NOMO-1 treated with dmso at 0.1 percent for 144 hours (cell line): ENCODE data around the gene VWC2L.

ENCODE experiments used
- DNase-seq: peaks from one replicate; lab custom pipeline; 2025; ENCODE audit not compliant: unreplicated experiment; lab: John Stamatoyannopoulos, UW

The VWC2L gene

DNA sequence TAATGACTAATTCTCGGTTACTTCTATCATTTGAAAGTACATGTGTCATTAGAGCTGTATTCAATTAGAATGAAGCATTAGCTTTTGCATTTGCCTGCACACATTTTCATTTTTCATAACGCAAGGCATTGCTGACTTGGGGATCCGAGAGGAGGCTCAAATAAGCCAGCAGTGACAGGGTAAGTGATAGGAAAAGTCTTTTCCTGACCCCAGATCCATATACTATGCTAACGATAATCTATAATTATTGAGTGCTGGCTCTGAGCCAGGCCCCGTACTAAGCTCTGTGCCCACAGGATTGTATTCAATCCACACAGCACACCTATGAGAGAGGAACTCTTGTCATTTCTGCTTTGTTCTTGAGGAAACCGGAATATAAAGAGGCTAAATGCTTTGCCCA, 168.2 kb downstream of the VWC2L start:
- DNase-seq: no peak

DNA sequence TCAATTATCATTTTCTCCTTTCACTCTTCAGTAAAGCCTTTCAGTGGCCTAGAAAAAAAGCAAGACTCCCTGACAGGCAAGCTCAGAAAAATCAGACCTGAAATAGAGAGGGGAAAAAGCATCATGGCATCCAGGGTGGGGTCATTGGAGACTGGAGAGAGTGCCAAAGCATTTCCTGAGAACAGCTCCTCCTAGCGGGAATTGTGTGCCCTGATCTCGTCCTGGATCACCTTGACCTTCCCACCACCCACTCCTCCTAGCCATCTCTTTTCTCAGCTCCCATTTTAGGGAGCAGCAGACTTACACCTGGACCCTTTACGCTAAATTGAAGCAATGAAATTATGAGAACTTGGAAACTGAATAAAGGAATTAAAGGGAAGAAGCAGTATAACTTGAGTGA, 176.6 kb downstream of the VWC2L start:
- DNase-seq: no peak

DNA sequence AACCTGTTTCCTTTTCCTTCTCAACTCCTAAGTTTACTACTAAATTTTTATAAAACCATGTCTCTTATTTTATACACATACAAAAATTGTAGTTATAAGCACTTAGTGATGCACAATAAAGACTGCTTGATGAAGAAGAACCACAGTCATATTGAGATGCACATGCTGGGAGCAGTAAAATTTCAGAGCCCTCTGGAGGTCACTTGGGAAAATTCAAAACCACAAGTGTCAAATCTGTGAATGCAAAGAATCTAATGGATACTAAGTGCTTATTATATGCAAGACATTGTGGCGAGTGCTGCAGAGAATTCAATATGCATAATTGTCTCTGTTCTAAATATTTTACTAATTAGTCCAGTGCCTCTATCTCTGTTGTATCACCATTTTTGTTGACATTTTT, 180.5 kb downstream of the VWC2L start:
- no peak for DNase-seq

DNA sequence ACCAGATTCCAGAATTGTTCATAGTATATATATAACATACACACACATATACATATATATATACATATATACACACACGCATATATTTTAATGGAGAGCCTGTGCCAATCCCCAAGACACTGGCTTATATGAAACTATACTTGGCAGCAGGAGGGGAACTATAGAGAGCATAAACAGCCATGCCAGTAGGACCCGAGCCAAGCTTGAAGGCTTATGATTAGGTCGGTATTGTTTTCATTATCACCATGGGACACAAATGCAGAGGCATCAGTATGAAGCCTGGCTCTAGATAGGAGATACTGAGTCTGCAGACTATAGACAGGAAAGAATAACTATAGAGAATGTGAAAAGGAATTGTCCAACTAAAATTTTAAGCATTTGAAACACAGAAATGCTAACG, 181.2 kb downstream of the VWC2L start:
- DNase-seq: no peak

DNA sequence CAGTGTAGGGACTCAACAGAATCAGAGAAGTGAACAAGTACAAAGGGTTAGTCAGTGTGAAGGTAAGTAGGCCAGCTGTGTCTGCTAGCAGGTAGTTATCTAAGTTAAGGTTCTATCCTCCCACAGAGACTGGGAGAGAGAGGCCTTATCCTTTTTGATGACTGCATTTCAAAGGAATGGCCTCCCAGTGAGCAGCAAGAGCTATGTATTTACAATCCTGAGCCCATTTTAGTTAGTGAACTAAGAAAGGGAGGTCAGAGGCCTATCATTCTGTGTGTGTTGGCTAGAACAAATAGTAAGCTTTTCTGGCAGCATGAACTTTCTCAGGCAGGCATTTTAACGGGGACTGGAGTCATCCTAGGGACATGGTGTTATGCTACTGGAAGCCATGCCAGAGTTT, 182.9 kb downstream of the VWC2L start:
- no peak for DNase-seq

DNA sequence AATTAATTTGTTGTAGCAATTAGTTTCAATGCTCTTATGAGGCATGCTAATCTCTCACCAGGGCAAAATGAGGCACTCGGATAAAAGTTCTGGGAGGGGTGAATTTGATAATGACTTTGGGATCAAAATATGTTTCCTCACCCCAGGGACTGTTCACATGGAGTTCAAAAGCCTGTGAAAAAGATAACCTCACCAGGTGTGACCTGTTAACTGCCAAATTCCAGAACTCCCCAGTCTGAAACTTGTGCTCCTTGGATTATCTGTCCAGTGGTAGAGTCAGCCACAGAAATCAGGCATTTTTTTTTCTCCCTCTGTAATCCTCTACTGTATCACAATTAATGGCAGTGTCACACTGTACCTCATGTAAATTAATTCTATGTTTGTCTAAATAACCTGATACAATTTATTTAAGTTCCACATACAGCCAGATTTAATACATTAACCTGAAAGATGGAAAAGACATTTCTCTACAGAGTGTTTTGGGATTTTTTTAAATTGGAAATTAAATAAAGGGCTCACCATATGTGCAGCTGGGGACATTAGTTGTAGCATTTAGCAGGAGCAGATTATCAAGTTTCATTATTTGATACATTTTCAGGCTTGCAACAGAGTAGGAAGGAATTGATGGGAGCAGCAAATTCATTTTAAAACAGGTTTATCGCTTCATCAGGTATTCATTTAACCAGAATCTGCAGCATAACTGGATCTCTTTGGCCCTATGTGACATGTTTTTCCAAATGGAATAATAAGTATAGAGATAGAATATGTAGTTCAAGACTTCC, 191.2 kb downstream of the VWC2L start:
- no peak for DNase-seq

DNA sequence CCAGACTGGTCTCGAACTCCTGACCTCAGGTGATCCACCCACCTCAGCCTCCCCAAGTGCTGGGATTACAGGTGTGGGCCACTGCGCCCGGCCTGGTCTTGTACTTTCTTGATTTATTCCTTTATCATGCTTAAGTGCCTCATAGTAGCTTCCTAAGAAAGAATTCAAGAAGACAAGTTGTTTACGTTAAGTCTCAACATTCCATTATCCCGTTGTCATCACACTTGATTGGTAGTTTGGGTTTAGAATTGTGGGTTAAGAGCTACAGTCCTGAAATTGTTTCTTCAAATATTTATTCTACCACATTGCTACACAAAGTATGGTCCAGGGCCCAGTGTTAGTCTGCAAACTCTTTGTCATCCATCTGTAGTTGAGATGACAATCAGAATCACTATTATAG, 194.0 kb downstream of the VWC2L start:
- DNase-seq: no peak

DNA sequence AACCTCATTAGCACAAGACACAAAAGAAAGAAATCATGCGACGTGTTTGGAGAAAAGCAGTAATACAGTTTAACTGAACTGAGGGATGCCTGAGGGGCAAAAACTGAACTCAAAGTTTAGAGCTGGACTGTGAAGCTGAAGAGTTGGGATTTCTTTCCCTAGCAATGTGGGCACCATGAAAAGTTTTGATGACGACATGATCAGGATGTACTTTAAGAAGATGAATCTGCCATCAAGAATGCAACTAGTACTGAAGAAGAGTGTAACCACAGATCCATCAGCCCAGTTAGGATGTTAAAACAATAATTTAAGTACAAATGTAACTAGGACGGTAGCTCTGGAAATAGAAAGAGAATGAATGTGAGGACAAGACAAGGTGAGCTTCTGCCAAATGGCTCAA, 196.2 kb downstream of the VWC2L start:
- DNase-seq: no peak

DNA sequence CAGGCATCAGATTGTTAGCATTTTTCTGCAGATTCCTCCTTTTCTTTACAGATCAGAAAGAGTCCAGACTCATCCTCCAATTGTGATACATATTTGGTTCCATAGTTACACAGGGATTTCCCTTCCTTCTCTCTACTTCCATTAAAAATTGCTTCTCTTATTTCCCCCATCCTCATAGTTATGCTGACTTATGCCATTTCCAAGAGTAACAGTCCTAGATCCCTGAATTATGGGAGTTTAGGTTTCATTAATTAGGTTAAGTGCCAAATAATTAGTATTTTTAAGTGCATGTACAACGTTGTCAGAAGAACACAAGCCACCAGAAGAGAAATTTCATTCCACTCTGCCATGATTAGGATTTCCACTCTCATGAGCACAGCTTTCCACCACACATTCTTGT, 200.2 kb downstream of the VWC2L start:
- no peak for DNase-seq

DNA sequence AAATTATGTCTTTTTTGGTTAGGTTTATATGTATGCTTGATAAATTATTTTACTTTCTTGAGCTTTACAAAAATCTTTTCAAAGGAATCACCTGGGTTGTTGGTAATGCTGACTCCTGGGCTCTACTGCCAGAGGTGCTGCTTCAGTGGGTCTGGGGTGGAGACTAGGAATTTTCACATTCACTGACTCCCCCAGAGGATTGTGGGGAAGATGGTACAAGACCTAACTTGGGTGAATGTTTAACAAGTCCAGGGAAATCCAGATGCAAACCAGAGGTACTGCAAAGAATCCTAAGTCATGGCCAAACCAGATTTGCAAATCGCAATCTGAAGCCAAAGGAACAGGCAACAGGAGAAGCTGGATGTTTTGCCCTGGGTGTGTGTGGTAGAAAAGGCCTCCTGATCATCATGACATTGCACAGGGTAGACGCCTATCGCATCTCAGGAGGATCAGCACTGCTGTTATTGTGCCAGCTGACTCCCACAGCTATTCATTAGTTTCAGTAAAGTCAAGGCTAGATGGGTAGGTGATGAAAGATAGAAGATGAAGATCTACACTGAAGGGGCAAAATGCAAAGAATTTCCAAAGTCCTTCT, 213.4 kb downstream of the VWC2L start:
- no peak for DNase-seq

DNA sequence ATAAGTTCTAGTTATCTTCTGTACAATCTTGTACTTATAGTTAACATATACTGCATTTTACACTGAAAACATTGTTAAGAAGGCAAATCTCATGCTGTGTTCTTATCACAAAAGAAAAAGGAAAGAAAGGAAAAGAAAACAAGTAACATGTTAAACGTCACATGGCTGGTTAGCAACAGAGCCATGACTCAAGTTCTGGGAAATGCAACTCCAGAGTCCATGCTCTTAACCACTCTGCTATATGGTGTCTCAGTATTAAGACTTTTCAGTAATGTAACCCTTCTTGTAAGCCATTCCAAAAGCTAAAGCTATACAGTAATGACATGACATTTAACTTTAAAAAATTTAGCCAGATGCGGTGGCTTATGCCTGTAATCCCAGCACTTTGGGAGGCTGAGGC, 217.2 kb downstream of the VWC2L start:
- no peak for DNase-seq
